Activated naive CD4-positive, alpha-beta T cell treated with Interleukin-2 at 50 U/mL for 16 hours (primary cell): ENCODE results near the gene USP22.

ENCODE experiments used
- DNase-seq: peaks from one replicate; pipeline ENCODE4 v3.0.0-alpha.2; 2020

The USP22 gene

GRCh38 chr17:21018894-21019293 lies 23.9 kb downstream of the USP22 start:
- DNase-seq = no peak

- DNase-seq = no peak
Measured at GRCh38 chr17:21017861-21018260, 24.9 kb downstream of the USP22 start.

- DNase-seq = no peak
Measured at GRCh38 chr17:21017256-21017655, 25.6 kb downstream of the USP22 start.

GRCh38 chr17:21016826-21017225 lies 26.0 kb downstream of the USP22 start:
- DNase-seq = no peak

GRCh38 chr17:21015564-21015963 lies 27.2 kb downstream of the USP22 start:
- no peak for DNase-seq

- DNase-seq = no peak
Measured at GRCh38 chr17:21014498-21014897, 28.3 kb downstream of the USP22 start.

- no peak for DNase-seq
Measured at GRCh38 chr17:21013983-21014382, 28.8 kb downstream of the USP22 start.

GRCh38 chr17:21012736-21013135 lies 30.1 kb downstream of the USP22 start:
- DNase-seq = no peak

- no peak for DNase-seq
Measured at GRCh38 chr17:21010705-21011596, 31.9 kb downstream of the USP22 start.

GRCh38 chr17:21008992-21009671 lies 33.7 kb downstream of the USP22 start:
- DNase-seq = no peak

GRCh38 chr17:21008160-21008915 lies 34.5 kb downstream of the USP22 start:
- no peak for DNase-seq

GRCh38 chr17:21007646-21008045 lies 35.2 kb downstream of the USP22 start:
- no peak for DNase-seq

- DNase-seq = no peak
Measured at GRCh38 chr17:21005803-21006202, 37.0 kb downstream of the USP22 start.

- DNase-seq = no peak
Measured at GRCh38 chr17:21005367-21005766, 37.4 kb downstream of the USP22 start.

GRCh38 chr17:21004016-21004930 lies 38.5 kb downstream of the USP22 start:
- no peak for DNase-seq

- no peak for DNase-seq
Measured at GRCh38 chr17:21003007-21003621, 39.7 kb downstream of the USP22 start.

- no peak for DNase-seq
Measured at GRCh38 chr17:21002309-21003006, 40.4 kb downstream of the USP22 start.

GRCh38 chr17:21001813-21002221 lies 41.0 kb downstream of the USP22 start:
- DNase-seq = no peak

- no peak for DNase-seq
Measured at GRCh38 chr17:21001111-21001812, 41.5 kb downstream of the USP22 start.

- no peak for DNase-seq
Measured at GRCh38 chr17:20999841-21000532, 42.8 kb downstream of the USP22 start.
